SK-N-SH (cell line): ENCODE results near the gene PAF1. TPM values are rescaled to one million over a fixed set of nuclear protein-coding genes. Genes with fewer than 3 reads are reported as not detected.

Experiments used
- CTCF ChIA-PET: fragments of 300-600, 350-600 bp; formaldehyde crosslinking; extraction: SDS; loops from one replicate; lab custom pipeline; 2021; lab: Yijun Ruan, JAX
- POLR2A ChIA-PET: fragments of 350-600 bp; sonication (Branson Sonifier 250); formaldehyde crosslinking; extraction: SDS; loops from one replicate; lab custom pipeline; 2020; ENCODE audit warnings: antibody characterized with exemption, inconsistent platforms; lab: Yijun Ruan, JAX
- DNase-seq: peaks from one replicate; pipeline ENCODE4 v3.0.0; 2012
- H2AFZ ChIP-seq: fragments of 200-600 bp; sonication (generic); 2 replicates; pipeline ENCODE4 v1.8.1; 2016; ENCODE audit warnings: antibody characterized with exemption, mild to moderate bottlenecking, low read depth
- H3F3A ChIP-seq: fragments of 200-600 bp; sonication (generic); replicated peaks from 2 replicates; pipeline ENCODE3; 2016; ENCODE audit warnings: antibody characterized with exemption, mild to moderate bottlenecking; ENCODE audit not compliant: insufficient read depth
- H3K27ac ChIP-seq, 2 experiments: fragments of 200-500 bp in 1 of 2; fragments of 200-600 bp in 1 of 2; sonication (Bioruptor generic) in 1 of 2; sonication (generic), shearing (Covaris generic) in 1 of 2; 2 replicates each; pipeline versions ENCODE4 v1.5.1 to v1.6.1; 2014 to 2016; ENCODE audit warnings: low read depth in 2 of 2, inconsistent platforms in 1 of 2, low read length in 1 of 2, mild to moderate bottlenecking in 1 of 2, mixed read lengths in 1 of 2
- H3K27me3 ChIP-seq: fragments of 200-600 bp; sonication (generic), shearing (Covaris generic); 2 replicates; pipeline ENCODE4 v1.6.1; 2016; ENCODE audit warnings: mixed run types; ENCODE audit not compliant: insufficient read depth
- H3K36me3 ChIP-seq, 2 experiments: fragments of 200-500 bp in 1 of 2; fragments of 200-600 bp in 1 of 2; sonication (Bioruptor generic) in 1 of 2; sonication (generic) in 1 of 2; replicated peaks in 1 of 2; 2 replicates each; pipeline versions ENCODE3 to v1.5.1; 2014 to 2016; ENCODE audit warnings: low read length in 1 of 2, mild to moderate bottlenecking in 1 of 2; ENCODE audit not compliant: insufficient read depth in 2 of 2, control insufficient read depth in 1 of 2
- H3K4me1 ChIP-seq, 2 experiments: fragments of 200-500 bp in 1 of 2; fragments of 200-600 bp in 1 of 2; sonication (Bioruptor generic) in 1 of 2; sonication (generic), shearing (Covaris generic) in 1 of 2; 2 replicates each; pipeline versions ENCODE4 v1.5.1 to v1.6.1; 2014 to 2016; ENCODE audit warnings: low read depth in 1 of 2, low read length in 1 of 2, mixed run types in 1 of 2; ENCODE audit not compliant: insufficient read depth in 2 of 2, control insufficient read depth in 1 of 2
- H3K4me2 ChIP-seq: fragments of 200-600 bp; sonication (generic), shearing (Covaris generic); 2 replicates; pipeline ENCODE4 v1.6.1; 2017; ENCODE audit warnings: mixed run types
- H3K4me3 ChIP-seq, 2 experiments: fragments of 200-500 bp in 1 of 2; fragments of 200-600 bp in 1 of 2; sonication (Bioruptor generic) in 1 of 2; sonication (generic), shearing (Covaris generic) in 1 of 2; 2 replicates each; pipeline versions ENCODE4 v1.5.1 to v1.8.1; 2014 to 2016; ENCODE audit warnings: low read depth in 2 of 2, inconsistent platforms in 1 of 2, low read length in 1 of 2, mild to moderate bottlenecking in 1 of 2, mixed read lengths in 1 of 2, moderate library complexity in 1 of 2
- H3K79me2 ChIP-seq: fragments of 200-600 bp; sonication (generic); 2 replicates; pipeline ENCODE4 v1.8.1; 2017; ENCODE audit warnings: mild to moderate bottlenecking; ENCODE audit not compliant: insufficient read depth
- H3K9ac ChIP-seq: fragments of 200-600 bp; sonication (generic); 2 replicates; pipeline ENCODE4 v1.6.1; 2017; ENCODE audit warnings: mixed run types
- H3K9me2 ChIP-seq: fragments of 200-600 bp; sonication (generic); 2 replicates; pipeline ENCODE4 v1.6.1; 2017; ENCODE audit warnings: mixed run types
- H3K9me3 ChIP-seq: fragments of 200-600 bp; sonication (generic); 2 replicates; pipeline ENCODE4 v1.6.1; 2017; ENCODE audit warnings: mixed run types, mild to moderate bottlenecking, moderate library complexity
- H4K20me1 ChIP-seq: fragments of 200-600 bp; sonication (generic); 2 replicates; pipeline ENCODE4 v1.6.1; 2017; ENCODE audit warnings: mild to moderate bottlenecking, mixed run types; ENCODE audit not compliant: insufficient read depth
- CHD2 ChIP-seq: fragments of 150-350 bp; IDR thresholded peaks from 2 replicates; pipeline ENCODE4 v1.6.1; 2018; ENCODE audit warnings: low read length; ENCODE audit not compliant: partially characterized antibody
- EP300 ChIP-seq, 2 experiments: IDR thresholded peaks; 2 replicates each; pipeline versions ENCODE4 v1.4.0 to v1.6.1; 2012; ENCODE audit warnings: borderline replicate concordance in 1 of 2, low read depth in 1 of 2, low read length in 1 of 2
- EZH2phosphoT487 ChIP-seq: fragments of 200-600 bp; sonication (generic); IDR thresholded peaks from 2 replicates; pipeline ENCODE4 v1.6.1; 2017; ENCODE audit warnings: low read depth, mixed run types, mild to moderate bottlenecking, antibody characterized with exemption, moderate library complexity, borderline replicate concordance
- FOSL2 ChIP-seq: IDR thresholded peaks from 2 replicates; pipeline ENCODE4 v1.4.0; 2012; ENCODE audit warnings: low read depth, mild to moderate bottlenecking, moderate library complexity, borderline replicate concordance
- FOXM1 ChIP-seq: IDR thresholded peaks from 2 replicates; pipeline ENCODE4 v1.4.0; 2012; ENCODE audit warnings: low read depth, mild to moderate bottlenecking
- MAX ChIP-seq: IDR thresholded peaks from 2 replicates; pipeline ENCODE4 v1.4.0; 2012; ENCODE audit warnings: low read depth
- MXI1 ChIP-seq: IDR thresholded peaks from 2 replicates; pipeline ENCODE4 v1.6.1; 2012; ENCODE audit warnings: mild to moderate bottlenecking, low read depth, low read length, improper control_type of control experiment
- NRF1 ChIP-seq: IDR thresholded peaks from 2 replicates; pipeline ENCODE4 v1.6.1; 2012; ENCODE audit warnings: low read depth, mild to moderate bottlenecking, low read length
- RCOR1 ChIP-seq: fragments of 150-350 bp; IDR thresholded peaks from 2 replicates; pipeline ENCODE4 v1.6.1; 2017; ENCODE audit warnings: antibody characterized with exemption, low read length
- RFX5 ChIP-seq: IDR thresholded peaks from 2 replicates; pipeline ENCODE4 v1.6.1; 2012; ENCODE audit warnings: mild to moderate bottlenecking, improper control_type of control experiment, low read length
- RXRA ChIP-seq: IDR thresholded peaks from 2 replicates; pipeline ENCODE4 v1.4.0; 2012; ENCODE audit warnings: low read depth, mild to moderate bottlenecking, borderline replicate concordance
- SMC3 ChIP-seq: IDR thresholded peaks from 2 replicates; pipeline ENCODE4 v1.6.1; 2012; ENCODE audit warnings: low read depth, low read length, improper control_type of control experiment
- TAF1 ChIP-seq: IDR thresholded peaks from 2 replicates; pipeline ENCODE4 v1.6.1; 2012; ENCODE audit warnings: low read depth, mild to moderate bottlenecking, low read length, moderate library complexity, borderline replicate concordance
- USF1 ChIP-seq: IDR thresholded peaks from 2 replicates; pipeline ENCODE4 v1.4.0; 2012; ENCODE audit warnings: low read depth, borderline replicate concordance
- USF2 ChIP-seq: fragments of 150-350 bp; IDR thresholded peaks from 2 replicates; pipeline ENCODE4 v1.6.1; 2017; ENCODE audit warnings: antibody characterized with exemption, low read length, low read depth, borderline replicate concordance
- YY1 ChIP-seq: IDR thresholded peaks from 2 replicates; pipeline ENCODE4 v1.4.0; 2012; ENCODE audit warnings: low read depth, mild to moderate bottlenecking
- ZBTB33 ChIP-seq: IDR thresholded peaks from 2 replicates; pipeline ENCODE4 v1.4.0; 2012; ENCODE audit warnings: low read depth, borderline replicate concordance
- WGBS: methylation state at CpG from one replicate; pipeline ENCODE4 v1.1.6; 2017; ENCODE audit warnings: low lambda C conversion rate; 5-methylcytosine and 5-hydroxymethylcytosine counted together
- polyA plus RNA-seq, 3 experiments: library from polyadenylated mRNA; depleted of rRNA; stranded (reverse); fragments of >200 nt; gene quantifications; 2 replicates each; pipeline ENCODE4 v1.2.3, GENCODE V29; 2012

Gene PAF1
- polyA plus RNA-seq, 1 of the 3 experiments (the other 2 are of a cell fraction) = 65.3 TPM

- TF ChIP-seq RCOR1 = no peak
- no peak for TF ChIP-seq FOXM1
- no peak for TF ChIP-seq NRF1
- peak; percentile 90 for TF ChIP-seq SMC3
- no peak for TF ChIP-seq ZBTB33
Observed at GRCh38 chr19:39411832-39412099, 20.9 kb upstream of the PAF1 start (continued).

GRCh38 chr19:39411081-39411831, 20.4 kb upstream of the PAF1 start:
- Histone ChIP-seq H3K4me2 (peak overlapping the region; percentile 92), H3K36me3 (peaks cover 3 to 7% of the 10 kb centered on the region in 2 experiments), H3K27me3 (no peaks in the 10 kb centered on the region), H3K79me2 (peaks cover 64% of the 10 kb centered on the region), H3K9me2 (no peaks in the 10 kb centered on the region), H2AFZ (no peak overlapping the region), H4K20me1 (peaks cover 29% of the 10 kb centered on the region), H3F3A (peaks cover 33% of the 10 kb centered on the region), H3K27ac (peak overlapping the region; percentile 74 to 91), H3K4me1 (peaks cover 29 to 44% of the 10 kb centered on the region in 2 experiments; a peak in 3 of 4 replicates), H3K9me3 (no peaks in the 10 kb centered on the region), H3K9ac (peak overlapping the region; percentile 43), H3K4me3 (peak overlapping the region; percentile 66 to 92; a peak in 3 of 4 replicates)
- DNase-seq = no peak
- TF ChIP-seq USF1 (no peak), EP300 (IDR thresholded peaks at IDR 0.05; ENCODE audit: borderline replicate concordance in 1 of 2, low read depth in 1 of 2, low read length in 1 of 2) (no peak), FOSL2 (no peak)
- WGBS = 41% methylated on average over 9 of the region's 9 CpGs
- ChIA-PET CTCF (interaction anchor here (0.6 to 5.1 kb wide), 19 partner anchors 9 to 289 kb away, joined by 3 to 106 read pairs (median 6); partner anchors contain the start of genes EID2B, MED29, PAF1 and RPS16), POLR2A (interaction anchor here (0.6 to 1.8 kb wide), 3 partner anchors 13 to 25 kb away, joined by 3 to 14 read pairs (median 4); partner anchors contain the start of gene RPS16)

GRCh38 chr19:39410831-39411080, 19.9 kb upstream of the PAF1 start:
- ChIA-PET POLR2A (interaction anchor here (1.0 kb wide), 1 partner anchor 13 kb away, joined by 4 read pairs; no protein-coding TSS in a partner anchor), CTCF (interaction anchor here (0.9 to 5.1 kb wide), 5 partner anchors 11 to 233 kb away, joined by 3 to 106 read pairs (median 18); partner anchors contain the start of genes MED29, PAF1 and RPS16)
- no peaks in the 10 kb centered on the region for H3K27me3 ChIP-seq
- no peak overlapping the region for H3K4me3 ChIP-seq
- no peaks in the 10 kb centered on the region for H3K9me2 ChIP-seq
- H3F3A ChIP-seq = peaks cover 38% of the 10 kb centered on the region
- peak overlapping the region; percentile 92 for H3K4me2 ChIP-seq
- peak overlapping the region in 1 of 2 experiments; percentile 91; a peak in 2 of 4 replicates for H3K27ac ChIP-seq
- DNase-seq = no peak
- peaks cover 29% of the 10 kb centered on the region for H4K20me1 ChIP-seq
- H3K9ac ChIP-seq = peak overlapping the region; percentile 68
- H3K79me2 ChIP-seq = peaks cover 60% of the 10 kb centered on the region
- 88% methylated on average over 1 of the region's 1 CpG for WGBS
- H3K9me3 ChIP-seq = no peaks in the 10 kb centered on the region
- no peak overlapping the region for H2AFZ ChIP-seq
- peaks cover 0 to 7% of the 10 kb centered on the region in 2 experiments for H3K36me3 ChIP-seq
- H3K4me1 ChIP-seq = peaks cover 29 to 44% of the 10 kb centered on the region in 2 experiments; a peak in 3 of 4 replicates
- no peak for TF ChIP-seq EZH2phosphoT487
- no peak for TF ChIP-seq CHD2
- no peak for TF ChIP-seq RCOR1
- no peak for TF ChIP-seq FOXM1
- TF ChIP-seq MXI1 = no peak
- TF ChIP-seq YY1 = no peak
- TF ChIP-seq TAF1 = no peak
- no peak for TF ChIP-seq EP300 (IDR thresholded peaks at IDR 0.05; ENCODE audit: borderline replicate concordance in 1 of 2, low read depth in 1 of 2, low read length in 1 of 2)
- no peak for TF ChIP-seq USF2
- no peak for TF ChIP-seq RFX5
- no peak for TF ChIP-seq ZBTB33
- no peak for TF ChIP-seq SMC3
- TF ChIP-seq RXRA = no peak
- TF ChIP-seq MAX = no peak
